ENCODE measurements around the gene ALPI. TPM values are rescaled to one million over a fixed set of nuclear protein-coding genes. Genes with fewer than 3 reads are reported as not detected.
"Not testable (repeated sequence)": the region's sequence is repeated elsewhere in the genome, so short reads cannot be mapped to it uniquely, and the experiment has no call there.

Gene ALPI
- total and polyA plus RNA-seq, 2 donors (not counting 1 experiment from before 2014, with no cell fraction given) = not detected

DNA sequence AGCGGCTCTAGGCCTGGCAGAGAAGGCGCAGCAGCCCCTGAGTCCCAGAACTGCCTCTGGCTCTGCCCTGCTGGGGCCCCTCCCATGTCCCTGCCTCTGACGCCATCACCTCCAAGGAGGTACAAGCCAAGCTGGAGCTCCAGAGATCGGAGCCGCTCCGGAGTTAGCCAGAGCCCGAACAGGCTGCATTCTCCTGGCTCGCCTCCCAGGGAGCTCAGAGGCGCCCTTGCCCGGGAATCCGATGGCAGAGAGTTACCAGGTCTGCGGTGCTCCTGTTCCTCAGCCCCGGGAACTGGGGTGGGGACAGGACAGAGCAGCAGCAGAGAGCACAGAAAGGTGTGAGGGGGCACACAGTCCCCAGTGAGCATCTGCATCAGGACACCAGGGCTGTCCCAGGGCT lies 12.9 kb upstream of the ALPI start:
- H3K4me2 ChIP-seq (replicated peaks; ENCODE audit: low read depth, low read length, poor library complexity, severe bottlenecking); H3K9ac ChIP-seq (ENCODE audit: low read length); CTCF ChIA-PET; ATAC-seq (ENCODE audit: low read depth); H3K9me3 ChIP-seq (ENCODE audit: control extremely low read depth in 1 of 3, control insufficient read depth in 2 of 3, insufficient read depth in 1 of 3, low read length in 2 of 3); H4K20me1 ChIP-seq (ENCODE audit: control insufficient read depth, insufficient read depth, low read length, poor library complexity, severe bottlenecking); H3K27me3 Mint-ChIP-seq; H3K27ac ChIP-seq (ENCODE audit: low read length in 2 of 2); POLR2A ChIA-PET; H3K27ac Mint-ChIP-seq; H3K79me2 ChIP-seq (ENCODE audit: control insufficient read depth, insufficient read depth, low read length); H3K4me1 Mint-ChIP-seq; H3K4me1 ChIP-seq (ENCODE audit: control insufficient read depth in 2 of 2, insufficient read depth in 2 of 2, low read length in 2 of 2); H3K36me3 ChIP-seq (replicated peaks in 1 of 2; ENCODE audit: control extremely low read depth in 1 of 2, control insufficient read depth in 1 of 2, extremely low read depth in 1 of 2, insufficient read depth in 2 of 2, low read length in 1 of 2); H2AFZ ChIP-seq (ENCODE audit: insufficient read depth, low read depth, low read length, poor library complexity, severe bottlenecking); H3K27me3 ChIP-seq (replicated peaks in 1 of 4; ENCODE audit: control extremely low read depth in 1 of 4, control insufficient read depth in 3 of 4, insufficient read depth in 4 of 4, low read length in 3 of 4); DNase-seq; H3K4me3 ChIP-seq (ENCODE audit: control extremely low read depth in 1 of 5, extremely low read depth in 1 of 5, insufficient read depth in 1 of 5, low read depth in 2 of 5, low read length in 4 of 5); H3K9me3 Mint-ChIP-seq (ENCODE audit: insufficient read depth); H3K4me3 Mint-ChIP-seq; intact Hi-C loops (cut with micrococcal nuclease): not testable (repeated sequence)
- WGBS (ENCODE audit: insufficient coverage) = 95% methylated on average over 3 of the region's 13 CpGs

DNA sequence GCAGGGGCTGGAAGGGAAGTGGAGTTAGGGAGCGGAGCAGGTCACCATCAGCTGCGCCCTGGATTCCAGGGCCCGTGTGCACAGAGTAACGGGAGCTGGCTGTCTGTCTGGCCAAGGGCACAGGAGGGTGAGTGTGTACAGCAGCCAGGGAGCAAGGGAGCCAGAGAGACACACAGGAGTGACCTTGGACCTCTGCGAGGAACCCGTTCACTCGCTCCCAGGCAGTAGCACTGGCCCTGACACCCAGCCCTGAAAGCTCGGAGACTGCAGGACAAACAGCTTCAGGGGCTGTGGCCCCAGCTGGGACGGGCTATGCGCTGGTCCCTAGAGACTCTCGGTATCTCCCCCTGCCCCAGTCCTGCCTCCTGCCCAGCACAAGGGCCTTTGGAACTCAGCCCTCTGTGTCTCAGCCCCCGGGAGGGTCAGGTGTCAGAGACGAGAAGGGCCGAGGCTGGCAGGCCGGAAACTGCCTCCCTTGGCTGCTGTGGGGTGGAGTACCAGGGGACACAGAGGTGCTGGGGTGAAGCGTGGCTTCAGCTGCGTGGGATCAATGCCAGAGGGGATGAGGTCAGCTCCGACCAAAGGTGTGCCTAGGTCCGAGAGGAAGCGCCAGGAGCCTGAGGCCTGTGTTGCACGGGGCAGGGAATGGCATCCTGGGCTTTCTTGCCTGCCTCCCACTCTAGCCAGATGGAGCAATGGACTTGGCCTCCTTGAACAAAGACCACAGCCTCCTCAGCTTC lies 12.1 kb upstream of the ALPI start:
- H4K20me1 ChIP-seq (ENCODE audit: control insufficient read depth, insufficient read depth, low read length, poor library complexity, severe bottlenecking); H3K4me1 Mint-ChIP-seq; H3K27ac Mint-ChIP-seq; intact Hi-C loops (cut with micrococcal nuclease); H3K4me2 ChIP-seq (replicated peaks; ENCODE audit: low read depth, low read length, poor library complexity, severe bottlenecking); H3K27me3 ChIP-seq (replicated peaks in 1 of 4; ENCODE audit: control extremely low read depth in 1 of 4, control insufficient read depth in 3 of 4, insufficient read depth in 4 of 4, low read length in 3 of 4); H2AFZ ChIP-seq (ENCODE audit: insufficient read depth, low read depth, low read length, poor library complexity, severe bottlenecking); DNase-seq; H3K4me3 ChIP-seq (ENCODE audit: control extremely low read depth in 1 of 5, extremely low read depth in 1 of 5, insufficient read depth in 1 of 5, low read depth in 2 of 5, low read length in 4 of 5); H3K36me3 ChIP-seq (replicated peaks in 1 of 2; ENCODE audit: control extremely low read depth in 1 of 2, control insufficient read depth in 1 of 2, extremely low read depth in 1 of 2, insufficient read depth in 2 of 2, low read length in 1 of 2); H3K79me2 ChIP-seq (ENCODE audit: control insufficient read depth, insufficient read depth, low read length); H3K27ac ChIP-seq (ENCODE audit: low read length in 2 of 2); POLR2A ChIA-PET; H3K9me3 ChIP-seq (ENCODE audit: control extremely low read depth in 1 of 3, control insufficient read depth in 2 of 3, insufficient read depth in 1 of 3, low read length in 2 of 3); H3K9ac ChIP-seq (ENCODE audit: low read length); H3K4me3 Mint-ChIP-seq; H3K4me1 ChIP-seq (ENCODE audit: control insufficient read depth in 2 of 2, insufficient read depth in 2 of 2, low read length in 2 of 2); ATAC-seq (ENCODE audit: low read depth); H3K9me3 Mint-ChIP-seq (ENCODE audit: insufficient read depth); H3K27me3 Mint-ChIP-seq: not testable (repeated sequence)
- CTCF ChIA-PET = interaction anchor here (0.8 to 1.1 kb wide), 2 partner anchors 14 to 537 kb away, joined by 3 to 5 read pairs; no protein-coding TSS in a partner anchor
- WGBS (ENCODE audit: insufficient coverage) = 84% methylated on average over 13 of the region's 21 CpGs

Measured in B cell (primary cell).